Neural progenitor cell (in vitro differentiated cells): Measurements from ENCODE around the gene ART1. TPM values are rescaled to one million over a fixed set of nuclear protein-coding genes. Genes with fewer than 3 reads are reported as not detected.

ENCODE experiments used
- DNase-seq: peaks from one replicate; pipeline ENCODE4 v3.0.0-alpha.2; 2016; ENCODE audit warnings: low spot score
- H2AFZ ChIP-seq: fragments of 200-600 bp; sonication (generic); replicated peaks from 2 replicates; pipeline ENCODE4 v1.6.1; 2016; ENCODE audit warnings: antibody characterized with exemption
- H3F3A ChIP-seq: fragments of 200-600 bp; sonication (generic); 2 replicates; pipeline ENCODE4 v1.6.1; 2016; ENCODE audit warnings: antibody characterized with exemption, low read depth
- H3K27ac ChIP-seq: fragments of 200-600 bp; sonication (generic); 2 replicates; pipeline ENCODE4 v1.5.1; 2016; ENCODE audit warnings: mild to moderate bottlenecking
- H3K27me3 ChIP-seq: fragments of 200-600 bp; sonication (generic); 2 replicates; pipeline ENCODE4 v1.6.1; 2016; ENCODE audit warnings: mild to moderate bottlenecking, moderate library complexity
- H3K36me3 ChIP-seq: fragments of 200-600 bp; sonication (generic); 2 replicates; pipeline ENCODE4 v1.5.1; 2016
- H3K4me1 ChIP-seq: fragments of 200-600 bp; sonication (generic); 2 replicates; pipeline ENCODE4 v1.6.1; 2016; ENCODE audit warnings: mixed run types
- H3K4me2 ChIP-seq: fragments of 200-600 bp; sonication (generic); 2 replicates; pipeline ENCODE4 v1.6.1; 2016
- H3K4me3 ChIP-seq: fragments of 200-600 bp; sonication (generic); 2 replicates; pipeline ENCODE4 v1.5.1; 2016
- H3K79me2 ChIP-seq: fragments of 200-600 bp; sonication (generic); 2 replicates; pipeline ENCODE4 v1.6.1; 2016; ENCODE audit warnings: low read depth
- H3K9ac ChIP-seq: fragments of 200-600 bp; sonication (generic); 2 replicates; pipeline ENCODE4 v1.6.1; 2016
- H3K9me3 ChIP-seq: fragments of 200-600 bp; sonication (generic); 2 replicates; pipeline ENCODE4 v1.5.1; 2016; ENCODE audit warnings: low read depth
- H4K20me1 ChIP-seq: fragments of 200-600 bp; sonication (generic); 2 replicates; pipeline ENCODE4 v1.6.1; 2016; ENCODE audit warnings: low read depth
- H3K27ac Mint-ChIP-seq: 3 replicates; pipeline ENCODE4 v1.8.0; 2021; ENCODE audit warnings: mixed read lengths
- H3K27me3 Mint-ChIP-seq: 2 replicates; pipeline ENCODE4 v1.8.0; 2022; ENCODE audit warnings: low read depth, mild to moderate bottlenecking, inconsistent platforms, moderate library complexity, mixed read lengths; ENCODE audit not compliant: insufficient read depth
- H3K36me3 Mint-ChIP-seq: 3 replicates; pipeline ENCODE4 v1.8.0; 2021; ENCODE audit warnings: mixed read lengths
- H3K4me1 Mint-ChIP-seq: 3 replicates; pipeline ENCODE4 v1.8.0; 2021; ENCODE audit warnings: mixed read lengths
- H3K4me3 Mint-ChIP-seq: 3 replicates; pipeline ENCODE4 v1.8.0; 2021; ENCODE audit warnings: mild to moderate bottlenecking, moderate library complexity, mixed read lengths
- H3K9me3 Mint-ChIP-seq: 3 replicates; pipeline ENCODE4 v1.8.0; 2020; ENCODE audit warnings: mixed read lengths
- CTCF ChIP-seq: fragments of 200-600 bp; sonication (generic); IDR thresholded peaks from 2 replicates; pipeline ENCODE4 v1.5.1; 2017; ENCODE audit warnings: antibody characterized with exemption, mild to moderate bottlenecking
- EZH2 ChIP-seq: fragments of 200-600 bp; sonication (generic); IDR thresholded peaks from 2 replicates; pipeline ENCODE4 v1.6.1; 2017; ENCODE audit warnings: antibody characterized with exemption, mild to moderate bottlenecking, moderate library complexity
- EZH2phosphoT487 ChIP-seq: fragments of 200-600 bp; sonication (generic); IDR thresholded peaks from 2 replicates; pipeline ENCODE4 v1.6.1; 2017; ENCODE audit warnings: antibody characterized with exemption
- total RNA-seq: library from RNA; depleted of rRNA; stranded (reverse); fragments of >200 nt; gene quantifications from 2 replicates; pipeline ENCODE4 v1.2.3, GENCODE V29; 2015; ENCODE audit warnings: low replicate concordance

Gene ART1
- total RNA-seq, 1 donor from 2014 or later: not detected

- H3K36me3 ChIP-seq: no peaks in the 10 kb centered on the region
- H3K9ac ChIP-seq: no peak overlapping the region
- no peaks in the 10 kb centered on the region for H3K9me3 ChIP-seq
- peaks cover 42% of the 10 kb centered on the region for H3K36me3 Mint-ChIP-seq
- H3K27me3 ChIP-seq: no peaks in the 10 kb centered on the region
- no peak overlapping the region for H2AFZ ChIP-seq
- no peaks in the 10 kb centered on the region for H4K20me1 ChIP-seq
- DNase-seq: no peak
- no peak overlapping the region for H3K4me3 Mint-ChIP-seq
- no peak overlapping the region for H3K27ac Mint-ChIP-seq
- no peaks in the 10 kb centered on the region for H3K4me1 Mint-ChIP-seq
- H3F3A ChIP-seq: no peaks in the 10 kb centered on the region
- no peaks in the 10 kb centered on the region for H3K4me1 ChIP-seq
- no peaks in the 10 kb centered on the region for H3K9me3 Mint-ChIP-seq
- no peak overlapping the region for H3K27ac ChIP-seq
- H3K27me3 Mint-ChIP-seq: peaks cover 6% of the 10 kb centered on the region
- no peak overlapping the region for H3K4me2 ChIP-seq
- TF ChIP-seq EZH2: no peak
- TF ChIP-seq CTCF: no peak
- H3K79me2 ChIP-seq: no peaks in the 10 kb centered on the region
- no peak overlapping the region for H3K4me3 ChIP-seq
Measured at GRCh38 chr11:3667149-3668035, 22.5 kb downstream of the ART1 start.

- Histone ChIP-seq H3K27me3 (no peaks in the 10 kb centered on the region), H3K79me2 (no peaks in the 10 kb centered on the region), H3K27ac (no peak overlapping the region), H3K4me1 (no peaks in the 10 kb centered on the region), H3K4me2 (no peak overlapping the region), H3K4me3 (no peak overlapping the region), H4K20me1 (no peaks in the 10 kb centered on the region), H3K9ac (no peak overlapping the region), H3F3A (no peaks in the 10 kb centered on the region), H3K9me3 (no peaks in the 10 kb centered on the region), H2AFZ (no peak overlapping the region), H3K36me3 (peaks cover 3% of the 10 kb centered on the region)
- Mint-ChIP-seq H3K9me3 (no peaks in the 10 kb centered on the region), H3K36me3 (peaks cover 43% of the 10 kb centered on the region), H3K27me3 (peaks cover 6% of the 10 kb centered on the region), H3K4me1 (no peaks in the 10 kb centered on the region), H3K27ac (no peak overlapping the region), H3K4me3 (no peak overlapping the region)
- no peak for DNase-seq
- no peak for TF ChIP-seq EZH2phosphoT487
- TF ChIP-seq CTCF: no peak
- TF ChIP-seq EZH2: no peak
Measured at GRCh38 chr11:3669128-3669527, 24.2 kb downstream of the ART1 start.

GRCh38 chr11:3669742-3670183, 24.8 kb downstream of the ART1 start:
- peaks cover 43% of the 10 kb centered on the region for H3K36me3 Mint-ChIP-seq
- Histone ChIP-seq H3K79me2 (no peaks in the 10 kb centered on the region), H4K20me1 (no peaks in the 10 kb centered on the region), H3K4me2 (no peak overlapping the region), H3K4me3 (no peak overlapping the region), H3K9me3 (no peaks in the 10 kb centered on the region), H3K9ac (no peak overlapping the region), H3K36me3 (peaks cover 8% of the 10 kb centered on the region), H3K4me1 (no peaks in the 10 kb centered on the region), H3K27me3 (no peaks in the 10 kb centered on the region), H3K27ac (no peak overlapping the region), H3F3A (no peaks in the 10 kb centered on the region), H2AFZ (no peak overlapping the region)
- peaks cover 6% of the 10 kb centered on the region for H3K27me3 Mint-ChIP-seq
- no peak for DNase-seq
- no peak overlapping the region for H3K27ac Mint-ChIP-seq
- peaks cover 3% of the 10 kb centered on the region for H3K4me1 Mint-ChIP-seq
- TF ChIP-seq EZH2phosphoT487 (no peak), CTCF (no peak), EZH2 (no peak)
- H3K4me3 Mint-ChIP-seq: no peak overlapping the region
- H3K9me3 Mint-ChIP-seq: no peaks in the 10 kb centered on the region
